ENCODE data around the gene PTPRG.

PTPRG gene

DNA sequence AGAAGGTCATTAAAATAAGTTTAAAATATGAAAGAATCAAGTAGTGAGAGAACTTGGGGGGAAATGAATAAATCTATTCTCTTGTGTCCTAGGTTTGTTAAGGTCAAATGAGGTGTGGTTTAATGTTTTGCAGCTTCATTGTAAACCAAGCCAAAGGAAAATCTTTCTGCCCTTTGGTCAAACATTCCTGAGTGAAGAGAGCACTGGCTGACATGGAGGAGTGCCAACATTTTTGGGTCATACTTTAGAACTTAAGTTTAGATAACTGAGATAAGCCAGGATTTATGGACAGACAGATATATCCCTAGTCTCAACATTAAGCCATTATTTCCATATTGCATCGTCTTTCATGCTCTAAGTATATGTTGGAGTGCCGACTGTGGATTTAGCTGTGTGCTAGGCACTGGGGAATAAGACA is 66.4 kb downstream of the PTPRG start:
- Histone ChIP-seq H3K4me3 (no peak overlapping the region), H3K27ac (no peak overlapping the region)
- TF ChIP-seq, protein P1, sequence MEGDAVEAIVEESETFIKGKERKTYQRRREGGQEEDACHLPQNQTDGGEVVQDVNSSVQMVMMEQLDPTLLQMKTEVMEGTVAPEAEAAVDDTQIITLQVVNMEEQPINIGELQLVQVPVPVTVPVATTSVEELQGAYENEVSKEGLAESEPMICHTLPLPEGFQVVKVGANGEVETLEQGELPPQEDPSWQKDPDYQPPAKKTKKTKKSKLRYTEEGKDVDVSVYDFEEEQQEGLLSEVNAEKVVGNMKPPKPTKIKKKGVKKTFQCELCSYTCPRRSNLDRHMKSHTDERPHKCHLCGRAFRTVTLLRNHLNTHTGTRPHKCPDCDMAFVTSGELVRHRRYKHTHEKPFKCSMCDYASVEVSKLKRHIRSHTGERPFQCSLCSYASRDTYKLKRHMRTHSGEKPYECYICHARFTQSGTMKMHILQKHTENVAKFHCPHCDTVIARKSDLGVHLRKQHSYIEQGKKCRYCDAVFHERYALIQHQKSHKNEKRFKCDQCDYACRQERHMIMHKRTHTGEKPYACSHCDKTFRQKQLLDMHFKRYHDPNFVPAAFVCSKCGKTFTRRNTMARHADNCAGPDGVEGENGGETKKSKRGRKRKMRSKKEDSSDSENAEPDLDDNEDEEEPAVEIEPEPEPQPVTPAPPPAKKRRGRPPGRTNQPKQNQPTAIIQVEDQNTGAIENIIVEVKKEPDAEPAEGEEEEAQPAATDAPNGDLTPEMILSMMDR (IDR thresholded peaks at IDR 0.05) = no peak
- DNase-seq (ENCODE audit: low spot score) = no peak

DNA sequence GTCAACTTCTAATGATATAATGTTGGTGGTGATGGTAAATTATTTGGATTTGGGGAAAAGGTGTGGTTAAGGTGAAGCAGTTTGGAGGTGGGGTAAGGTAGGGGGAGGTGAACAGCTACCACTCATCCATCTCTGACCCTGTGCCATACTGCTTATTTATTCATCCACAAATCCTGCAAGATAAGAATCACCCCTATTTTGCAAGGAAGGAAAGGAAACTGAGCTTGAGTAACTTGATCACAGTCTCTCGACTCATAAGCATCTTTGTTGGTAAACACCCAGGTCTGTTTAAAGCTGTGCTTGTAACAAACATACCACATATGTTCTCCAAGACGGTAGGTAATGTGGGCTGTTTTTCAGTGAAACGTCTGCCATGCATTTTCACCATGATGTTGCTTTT is 67.3 kb downstream of the PTPRG start:
- TF ChIP-seq, protein P1 (IDR thresholded peaks at IDR 0.05) = no peak
- Histone ChIP-seq H3K4me3 (no peak overlapping the region), H3K27ac (no peak overlapping the region)
- DNase-seq (ENCODE audit: low spot score) = no peak

DNA sequence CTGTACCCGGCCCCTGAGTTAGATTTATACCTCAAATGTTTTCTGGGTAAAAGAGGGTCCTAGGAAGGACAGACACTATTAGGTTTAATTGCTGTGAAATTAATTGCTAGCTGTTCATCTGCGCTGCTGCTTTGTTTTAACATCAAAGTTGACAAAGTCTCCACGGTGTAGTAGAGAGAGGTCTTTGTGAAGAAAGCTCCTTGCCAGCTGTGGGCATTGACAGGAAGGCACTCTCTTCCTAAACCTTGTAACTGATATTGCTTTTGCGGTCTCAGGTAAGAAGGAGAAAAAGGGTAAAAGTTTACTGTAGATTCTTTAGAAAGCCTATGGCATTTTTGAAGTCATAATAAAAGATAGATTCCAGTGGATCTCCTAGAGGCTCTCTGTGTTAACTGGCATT is 68.1 kb downstream of the PTPRG start:
- DNase-seq (ENCODE audit: low spot score) = no peak
- TF ChIP-seq, protein P1 (IDR thresholded peaks at IDR 0.05) = no peak
- H3K4me3 ChIP-seq = no peak overlapping the region
- no peak overlapping the region for H3K27ac ChIP-seq

DNA sequence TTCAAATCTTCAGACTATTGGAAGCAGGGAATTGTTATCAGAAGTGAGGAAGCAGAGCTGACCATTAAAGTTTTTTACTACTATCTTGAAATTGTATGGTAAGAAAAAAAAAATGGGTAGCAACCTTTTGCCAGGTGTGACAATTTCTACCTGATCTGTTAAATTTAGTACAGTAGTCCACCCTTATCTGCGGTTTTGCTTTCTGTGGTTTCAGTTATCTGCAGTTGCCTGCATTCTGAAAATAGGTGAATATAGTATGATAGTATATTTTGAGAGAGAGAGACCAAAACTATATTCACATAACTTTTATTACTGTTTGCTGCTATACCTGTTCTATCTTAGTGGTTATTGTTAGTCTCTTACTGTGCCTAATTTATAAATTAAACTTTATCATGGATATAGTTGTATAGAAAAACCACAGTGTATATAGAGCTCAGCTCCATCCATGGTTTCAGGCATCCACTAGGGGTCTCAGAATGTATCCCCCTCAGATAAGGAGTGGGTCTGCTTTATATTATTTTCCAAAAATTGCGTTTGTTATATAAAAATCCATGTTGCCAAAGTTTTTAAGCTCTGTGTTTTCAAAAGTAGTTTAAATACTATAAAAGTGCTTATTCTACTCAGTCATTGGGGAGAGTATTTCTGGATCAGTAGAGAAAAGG is 69.9 kb downstream of the PTPRG start:
- H3K27ac ChIP-seq = no peak overlapping the region
- DNase-seq (ENCODE audit: low spot score) = no peak
- TF ChIP-seq, protein P1 (IDR thresholded peaks at IDR 0.05) = no peak
- no peak overlapping the region for H3K4me3 ChIP-seq

DNA sequence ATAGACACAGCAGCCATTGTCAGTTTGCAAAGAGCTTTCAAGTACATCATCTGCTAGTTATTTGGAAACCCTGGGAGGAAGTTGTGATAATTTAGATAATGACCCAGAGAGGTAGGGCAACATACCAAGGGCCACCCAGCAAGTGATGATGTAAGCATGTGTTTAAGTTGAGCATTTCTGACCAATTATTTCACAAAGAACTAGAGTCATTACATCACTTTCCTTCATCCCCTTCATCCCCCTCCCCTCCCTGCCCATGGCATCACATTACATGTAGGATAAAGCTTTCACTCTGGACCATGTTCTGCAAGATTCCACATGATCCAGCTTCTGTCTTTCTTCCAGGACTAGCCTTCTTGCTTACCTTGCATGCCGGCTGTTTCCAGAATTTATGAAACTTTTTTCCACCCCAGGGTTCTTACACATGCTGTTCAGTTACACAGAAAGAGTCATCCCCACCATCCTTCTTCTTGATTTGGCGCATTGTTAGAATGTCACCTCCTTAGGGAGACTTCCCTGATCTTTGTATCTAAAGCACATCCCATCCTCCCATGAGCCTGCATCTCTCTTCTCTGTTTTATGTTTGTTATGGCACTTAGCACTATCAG is 71.3 kb downstream of the PTPRG start:
- no peak for DNase-seq (ENCODE audit: low spot score)
- Histone ChIP-seq H3K4me3 (no peak overlapping the region), H3K27ac (no peak overlapping the region)
- TF ChIP-seq, protein P1 (IDR thresholded peaks at IDR 0.05) = no peak

DNA sequence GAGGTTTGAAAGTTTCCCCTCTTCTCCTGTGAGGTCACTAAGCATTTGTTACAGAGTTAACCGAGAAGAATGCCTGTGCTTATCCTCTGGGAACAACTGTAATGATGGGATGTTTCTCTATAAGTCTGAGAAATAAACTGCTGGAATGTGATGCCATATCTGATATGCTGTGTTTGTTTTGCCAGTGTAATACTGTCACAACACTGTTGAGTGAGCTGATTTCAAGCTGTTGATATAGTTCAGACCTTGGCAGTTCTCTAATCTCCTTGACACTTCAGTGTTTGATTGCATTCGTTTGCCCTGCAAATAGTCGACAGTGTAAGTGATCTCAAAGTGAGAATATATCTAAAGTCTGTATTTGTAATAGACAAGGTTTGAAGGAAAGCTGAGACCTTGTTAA is 73.3 kb downstream of the PTPRG start:
- H3K27ac ChIP-seq = peak overlapping the region in 1 of 2 donors; percentile 45
- TF ChIP-seq, protein P1 (IDR thresholded peaks at IDR 0.05) = no peak
- DNase-seq (ENCODE audit: low spot score) = no peak
- no peak overlapping the region for H3K4me3 ChIP-seq

All from coronary artery (tissue), 2 donors.